Keratinocyte (primary cell): ENCODE data around the gene OSTF1. TPM values are rescaled to one million over a fixed set of nuclear protein-coding genes. Genes with fewer than 3 reads are reported as not detected.

ENCODE experiments used
- DNase-seq: peaks from one replicate; pipeline ENCODE4 v3.0.0-alpha.2; 2011; ENCODE audit warnings: low read depth, missing footprints, low spot score
- FAIRE-seq: peaks from 2 replicates; lab custom pipeline; 2011; peaks lifted over from hg19 to GRCh38; lab: Jason Lieb, UNC
- H2AFZ ChIP-seq: 2 replicates; pipeline ENCODE4 v1.6.0; 2012; ENCODE audit warnings: low read length, control low read depth, inconsistent platforms; ENCODE audit not compliant: control insufficient read depth
- H3K27ac ChIP-seq: 2 replicates; pipeline ENCODE4 v1.5.1; 2011; ENCODE audit warnings: low read length; ENCODE audit not compliant: control insufficient read depth, insufficient read depth
- H3K27me3 ChIP-seq: 3 replicates; pipeline ENCODE4 v1.6.0; 2011; ENCODE audit warnings: low read length; ENCODE audit not compliant: control insufficient read depth, insufficient read depth; ENCODE audit errors: extremely low read depth
- H3K36me3 ChIP-seq, 2 experiments: 2 replicates in 1 of 2; 3 replicates in 1 of 2; pipeline ENCODE4 v1.5.1; 2011; ENCODE audit warnings: low read length in 2 of 2, mild to moderate bottlenecking in 1 of 2; ENCODE audit not compliant: control insufficient read depth in 2 of 2, insufficient read depth in 2 of 2; ENCODE audit errors: extremely low read depth in 1 of 2
- H3K4me1 ChIP-seq: 3 replicates; pipeline ENCODE4 v1.5.1; 2011; ENCODE audit warnings: low read length; ENCODE audit not compliant: control insufficient read depth, insufficient read depth; ENCODE audit errors: extremely low read depth
- H3K4me2 ChIP-seq: 3 replicates; pipeline ENCODE4 v1.6.0; 2011; ENCODE audit warnings: low read depth, low read length; ENCODE audit not compliant: control insufficient read depth, insufficient read depth; ENCODE audit errors: extremely low read depth
- H3K4me3 ChIP-seq, 3 experiments: fragments of 200-600 bp in 1 of 3; sonication (generic) in 1 of 3; 2 replicates in 2 of 3; 3 replicates in 1 of 3; pipeline ENCODE4 v1.5.1; 2011 to 2016; ENCODE audit warnings: low read length in 3 of 3, mild to moderate bottlenecking in 3 of 3, control low read depth in 2 of 3, inconsistent platforms in 1 of 3, low read depth in 1 of 3, mixed read lengths in 1 of 3, mixed run types in 1 of 3, moderate library complexity in 1 of 3; ENCODE audit not compliant: control insufficient read depth in 2 of 3, insufficient read depth in 2 of 3; ENCODE audit errors: extremely low read depth in 1 of 3
- H3K79me2 ChIP-seq: 2 replicates; pipeline ENCODE4 v1.6.0; 2012; ENCODE audit warnings: low read length; ENCODE audit not compliant: control insufficient read depth, insufficient read depth
- H3K9ac ChIP-seq: 3 replicates; pipeline ENCODE4 v1.6.0; 2011; ENCODE audit warnings: low read length; ENCODE audit not compliant: control insufficient read depth, insufficient read depth; ENCODE audit errors: extremely low read depth
- H3K9me1 ChIP-seq: 3 replicates; pipeline ENCODE4 v1.6.0; 2011; ENCODE audit warnings: low read length; ENCODE audit not compliant: control insufficient read depth, insufficient read depth; ENCODE audit errors: extremely low read depth
- H3K9me3 ChIP-seq: 2 replicates; pipeline ENCODE4 v1.5.1; 2012; ENCODE audit warnings: low read depth, low read length; ENCODE audit not compliant: control insufficient read depth
- H4K20me1 ChIP-seq: 3 replicates; pipeline ENCODE4 v1.6.0; 2011; ENCODE audit warnings: low read length; ENCODE audit not compliant: control insufficient read depth, insufficient read depth; ENCODE audit errors: extremely low read depth
- CTCF ChIP-seq, 3 experiments: IDR thresholded peaks in 1 of 3; conservative IDR thresholded peaks in 1 of 3; optimal IDR thresholded peaks in 1 of 3; 2 replicates in 2 of 3; 3 replicates in 1 of 3; pipeline versions ENCODE3 to v1.5.1; 2011; ENCODE audit warnings: low read length in 3 of 3, mild to moderate bottlenecking in 3 of 3, moderate library complexity in 2 of 3, control low read depth in 1 of 3, inconsistent platforms in 1 of 3; ENCODE audit not compliant: insufficient read depth in 2 of 3; ENCODE audit errors: extremely low read depth in 1 of 3
- EZH2 ChIP-seq: IDR thresholded peaks from one replicate; pipeline ENCODE4 v1.6.1; 2012; ENCODE audit warnings: inconsistent platforms, mild to moderate bottlenecking, low read length, moderate library complexity
- dilution Hi-C: fragments of 300-500 bp; cut with MboI; formaldehyde crosslinking; loops from one replicate; pipeline ENCODE4 v1.7.0; 2020; ENCODE audit warnings: low sequenced_read_pairs; ENCODE audit not compliant: extremely low pct_ligation_motif_present
- polyA plus RNA-seq, 5 experiments: library from polyadenylated mRNA; depleted of rRNA in 3 of 5; stranded (reverse) in 3 of 5; stranded (forward) in 1 of 5; unstranded in 1 of 5; fragments of >200 nt; gene quantifications; 1 replicate in 1 of 5; 2 replicates in 3 of 5; 3 replicates in 1 of 5; pipeline versions ENCODE4 v1.2.1 to v1.2.3, GENCODE V29; 2011 to 2012; ENCODE audit warnings: missing spikeins in 2 of 5, low read depth in 1 of 5, low replicate concordance in 1 of 5

Gene OSTF1
- polyA plus RNA-seq, 1 donor (not counting 4 experiments of a cell fraction or from before 2014, with no cell fraction given): 39.2 TPM

GRCh38 chr9:75140261-75140660 is 51.9 kb downstream of the OSTF1 start:
- Histone ChIP-seq H3K9me1 (no peaks in the 10 kb centered on the region), H3K9ac (no peak overlapping the region), H3K27ac (no peak overlapping the region), H3K4me1 (no peaks in the 10 kb centered on the region), H3K79me2 (no peaks in the 10 kb centered on the region), H4K20me1 (no peaks in the 10 kb centered on the region), H3K4me2 (no peak overlapping the region), H3K27me3 (no peaks in the 10 kb centered on the region), H3K9me3 (no peaks in the 10 kb centered on the region), H3K4me3 (no peak overlapping the region), H2AFZ (no peak overlapping the region), H3K36me3 (peaks cover 8 to 14% of the 10 kb centered on the region in 2 experiments)
- TF ChIP-seq CTCF (optimal IDR thresholded peaks at IDR 0.05 in 1 of 3, IDR thresholded peaks at IDR 0.05 in 1 of 3, conservative IDR thresholded peaks at IDR 0.05 in 1 of 3; ENCODE audit: extremely low read depth in 1 of 3, insufficient read depth in 2 of 3, low read length in 3 of 3) (no peak), EZH2 (no peak)
- dilution Hi-C loops: no loop called here
- DNase-seq (no peak), FAIRE-seq (no peak)

GRCh38 chr9:75142202-75142601 is 53.9 kb downstream of the OSTF1 start:
- Histone ChIP-seq H3K4me1 (no peaks in the 10 kb centered on the region), H3K27ac (no peak overlapping the region), H2AFZ (no peak overlapping the region), H4K20me1 (no peaks in the 10 kb centered on the region), H3K9ac (no peak overlapping the region), H3K9me1 (no peaks in the 10 kb centered on the region), H3K4me3 (no peak overlapping the region), H3K4me2 (no peak overlapping the region), H3K27me3 (no peaks in the 10 kb centered on the region), H3K9me3 (no peaks in the 10 kb centered on the region), H3K79me2 (no peaks in the 10 kb centered on the region), H3K36me3 (peaks cover 8 to 11% of the 10 kb centered on the region in 2 experiments)
- dilution Hi-C loops: no loop called here
- no peak for DNase-seq
- FAIRE-seq: no peak
- TF ChIP-seq CTCF (optimal IDR thresholded peaks at IDR 0.05 in 1 of 3, IDR thresholded peaks at IDR 0.05 in 1 of 3, conservative IDR thresholded peaks at IDR 0.05 in 1 of 3; ENCODE audit: extremely low read depth in 1 of 3, insufficient read depth in 2 of 3, low read length in 3 of 3): no peak
- TF ChIP-seq EZH2: no peak
